OCI-LY3 (cell line): ENCODE data around the gene PHF21B.

Source experiments
- EZH2phosphoT487 ChIP-seq: fragments of 200-600 bp; shearing (Covaris generic); IDR thresholded peaks from 2 replicates; pipeline ENCODE4 v1.6.1; 2018; ENCODE audit warnings: antibody characterized with exemption, mixed run types, low read depth
- TF ChIP-seq, protein P1 (sequence below): fragments of 200-600, 300-600 bp; sonication (generic); IDR thresholded peaks from 2 replicates; pipeline ENCODE4 v1.5.1; 2014; ENCODE audit warnings: antibody characterized with exemption, low read length, low read depth

DNA sequence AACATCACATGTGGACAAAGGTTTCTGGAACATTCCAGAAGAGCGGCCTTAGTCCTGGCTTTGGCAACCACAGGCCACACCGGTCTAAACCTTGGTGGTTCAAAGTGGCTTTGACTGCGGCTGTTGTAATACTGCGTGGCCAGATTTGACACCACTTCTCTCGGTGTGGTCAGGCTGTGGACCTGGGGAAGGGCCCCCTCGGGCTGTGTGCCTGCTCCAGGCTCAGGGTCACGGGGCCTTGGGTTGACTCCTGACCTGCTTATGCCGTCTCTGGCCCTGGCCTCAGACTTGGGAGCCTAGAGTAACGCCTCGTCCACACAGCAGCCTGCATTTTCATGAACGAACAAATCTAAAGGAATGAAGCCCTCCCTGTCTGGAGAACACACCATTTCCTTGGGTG is 118.0 kb downstream of the PHF21B start:
- TF ChIP-seq, protein P1, sequence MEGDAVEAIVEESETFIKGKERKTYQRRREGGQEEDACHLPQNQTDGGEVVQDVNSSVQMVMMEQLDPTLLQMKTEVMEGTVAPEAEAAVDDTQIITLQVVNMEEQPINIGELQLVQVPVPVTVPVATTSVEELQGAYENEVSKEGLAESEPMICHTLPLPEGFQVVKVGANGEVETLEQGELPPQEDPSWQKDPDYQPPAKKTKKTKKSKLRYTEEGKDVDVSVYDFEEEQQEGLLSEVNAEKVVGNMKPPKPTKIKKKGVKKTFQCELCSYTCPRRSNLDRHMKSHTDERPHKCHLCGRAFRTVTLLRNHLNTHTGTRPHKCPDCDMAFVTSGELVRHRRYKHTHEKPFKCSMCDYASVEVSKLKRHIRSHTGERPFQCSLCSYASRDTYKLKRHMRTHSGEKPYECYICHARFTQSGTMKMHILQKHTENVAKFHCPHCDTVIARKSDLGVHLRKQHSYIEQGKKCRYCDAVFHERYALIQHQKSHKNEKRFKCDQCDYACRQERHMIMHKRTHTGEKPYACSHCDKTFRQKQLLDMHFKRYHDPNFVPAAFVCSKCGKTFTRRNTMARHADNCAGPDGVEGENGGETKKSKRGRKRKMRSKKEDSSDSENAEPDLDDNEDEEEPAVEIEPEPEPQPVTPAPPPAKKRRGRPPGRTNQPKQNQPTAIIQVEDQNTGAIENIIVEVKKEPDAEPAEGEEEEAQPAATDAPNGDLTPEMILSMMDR = no peak
- no peak for TF ChIP-seq EZH2phosphoT487
